ENCODE measurements around the gene FARP1.

The FARP1 gene

GRCh38 chr13:98198683-98199082 is 55.8 kb downstream of the FARP1 start:
- POLR2A ChIA-PET = no interaction called here

DNA sequence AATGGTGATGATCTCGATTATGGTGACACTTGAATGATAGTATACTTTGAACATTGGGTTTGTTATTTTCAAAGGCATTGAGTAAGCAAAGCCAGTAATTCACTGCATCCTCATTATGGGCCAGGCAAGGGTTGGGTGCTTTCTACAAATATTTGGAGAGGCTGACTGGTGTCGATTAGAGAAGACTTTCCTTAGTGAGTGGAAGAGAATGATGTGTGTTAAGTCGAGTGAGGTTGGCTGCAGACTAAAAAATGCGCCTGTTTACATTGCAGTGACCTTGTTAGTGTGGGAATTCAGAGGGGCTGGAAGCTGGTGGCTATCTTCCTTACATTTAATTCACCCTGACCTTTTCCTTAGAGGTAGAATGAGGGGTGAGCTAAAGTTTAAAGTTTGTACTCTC is 56.6 kb downstream of the FARP1 start:
- no peak overlapping the region for H3K4me3 ChIP-seq (ENCODE audit: low read depth, low read length)
- H3K36me3 ChIP-seq (ENCODE audit: control insufficient read depth in 2 of 2, insufficient read depth in 1 of 2, low read length in 2 of 2) = no peaks in the 10 kb centered on the region
- CTCF ChIA-PET = interaction anchor here (0.6 kb wide), 1 partner anchor 52 kb away, joined by 3 read pairs; no protein-coding TSS in a partner anchor
- POLR2A ChIA-PET = interaction anchor here (1.0 kb wide), 1 partner anchor 10 kb away, joined by 3 read pairs; no protein-coding TSS in a partner anchor
- H3K27ac ChIP-seq (ENCODE audit: extremely low read depth, low read depth, low read length) = no peak overlapping the region
- no peaks in the 10 kb centered on the region for H3K9me3 ChIP-seq (ENCODE audit: control insufficient read depth, insufficient read depth, low read depth, low read length)
- H3K4me1 ChIP-seq (ENCODE audit: control insufficient read depth, insufficient read depth, low read length) = peaks cover 2% of the 10 kb centered on the region; the same call in 1 of the 2 replicates
- TF ChIP-seq, protein P1, sequence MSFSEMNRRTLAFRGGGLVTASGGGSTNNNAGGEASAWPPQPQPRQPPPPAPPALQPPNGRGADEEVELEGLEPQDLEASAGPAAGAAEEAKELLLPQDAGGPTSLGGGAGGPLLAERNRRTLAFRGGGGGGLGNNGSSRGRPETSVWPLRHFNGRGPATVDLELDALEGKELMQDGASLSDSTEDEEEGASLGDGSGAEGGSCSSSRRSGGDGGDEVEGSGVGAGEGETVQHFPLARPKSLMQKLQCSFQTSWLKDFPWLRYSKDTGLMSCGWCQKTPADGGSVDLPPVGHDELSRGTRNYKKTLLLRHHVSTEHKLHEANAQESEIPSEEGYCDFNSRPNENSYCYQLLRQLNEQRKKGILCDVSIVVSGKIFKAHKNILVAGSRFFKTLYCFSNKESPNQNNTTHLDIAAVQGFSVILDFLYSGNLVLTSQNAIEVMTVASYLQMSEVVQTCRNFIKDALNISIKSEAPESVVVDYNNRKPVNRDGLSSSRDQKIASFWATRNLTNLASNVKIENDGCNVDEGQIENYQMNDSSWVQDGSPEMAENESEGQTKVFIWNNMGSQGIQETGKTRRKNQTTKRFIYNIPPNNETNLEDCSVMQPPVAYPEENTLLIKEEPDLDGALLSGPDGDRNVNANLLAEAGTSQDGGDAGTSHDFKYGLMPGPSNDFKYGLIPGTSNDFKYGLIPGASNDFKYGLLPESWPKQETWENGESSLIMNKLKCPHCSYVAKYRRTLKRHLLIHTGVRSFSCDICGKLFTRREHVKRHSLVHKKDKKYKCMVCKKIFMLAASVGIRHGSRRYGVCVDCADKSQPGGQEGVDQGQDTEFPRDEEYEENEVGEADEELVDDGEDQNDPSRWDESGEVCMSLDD (tag by site-specific recombination; IDR thresholded peaks at IDR 0.05) = no peak
- TF ChIP-seq OSR2 (tag by site-specific recombination; IDR thresholded peaks at IDR 0.05) (peak; percentile 1; the same call in 1 of the 2 replicates), ZNF24 (tag by site-specific recombination; IDR thresholded peaks at IDR 0.05) (0 out of 2 replicates have a peak, but pooled peaks have one; percentile 31), ZBTB44 (tag by site-specific recombination; IDR thresholded peaks at IDR 0.05) (peak; percentile 69)

More at GRCh38 chr13:98198683-98199082, 55.8 kb downstream of the FARP1 start:
- no peaks in the 10 kb centered on the region for H3K9me3 ChIP-seq (ENCODE audit: control insufficient read depth, insufficient read depth, low read depth, low read length)
- H3K27ac ChIP-seq (ENCODE audit: extremely low read depth, low read depth, low read length) = no peak overlapping the region
- CTCF ChIA-PET = no interaction called here
- H3K4me3 ChIP-seq (ENCODE audit: low read depth, low read length) = no peak overlapping the region
- no peaks in the 10 kb centered on the region for H3K36me3 ChIP-seq (ENCODE audit: control insufficient read depth in 2 of 2, insufficient read depth in 1 of 2, low read length in 2 of 2)
- TF ChIP-seq ZNF292 (tag by site-specific recombination; IDR thresholded peaks at IDR 0.05; ENCODE audit: borderline replicate concordance, low read depth) = no peak
- H3K4me1 ChIP-seq (ENCODE audit: control insufficient read depth, insufficient read depth, low read length) = peaks cover 2% of the 10 kb centered on the region; the same call in 1 of the 2 replicates

DNA sequence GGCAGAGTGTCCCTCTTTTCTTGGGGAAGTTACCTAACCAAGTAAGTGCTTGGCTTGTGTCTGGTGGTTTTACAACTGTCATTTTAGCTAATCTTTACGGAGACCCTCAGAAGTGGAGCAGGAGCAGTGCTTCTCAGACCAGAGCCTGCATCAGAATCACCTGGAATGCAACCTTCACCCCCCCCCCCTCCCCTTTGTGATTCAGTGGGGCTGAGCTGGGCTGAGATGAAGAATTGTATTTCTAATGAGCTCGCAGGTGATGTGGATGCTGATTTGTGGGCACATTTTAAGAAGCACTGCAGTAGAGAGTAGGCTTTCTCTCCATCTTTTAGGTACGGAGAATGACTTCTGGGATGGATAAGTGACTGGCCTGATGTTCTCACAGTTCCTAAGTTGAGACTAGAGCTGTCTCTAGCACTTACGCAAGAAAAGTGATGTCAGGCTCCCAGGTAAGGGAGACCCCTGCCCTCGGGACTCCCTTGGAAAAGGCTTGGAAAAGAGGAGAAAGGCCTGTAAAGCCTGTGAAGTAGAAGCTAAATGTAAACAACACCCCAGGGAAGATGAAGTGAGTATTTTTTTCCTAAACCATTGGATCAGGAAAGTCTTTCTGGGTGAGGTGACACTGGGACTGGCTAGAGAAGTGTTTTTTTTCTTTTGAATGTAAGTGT is 57.5 kb downstream of the FARP1 start:
- ChIA-PET CTCF (interaction anchor here (0.6 to 0.7 kb wide), 2 partner anchors 12 to 53 kb away, joined by 3 read pairs; no protein-coding TSS in a partner anchor), POLR2A (interaction anchor here (1.0 kb wide), 1 partner anchor 11 kb away, joined by 3 read pairs; no protein-coding TSS in a partner anchor)
- peaks cover 2% of the 10 kb centered on the region; the same call in 1 of the 2 replicates for H3K4me1 ChIP-seq (ENCODE audit: control insufficient read depth, insufficient read depth, low read length)
- no peaks in the 10 kb centered on the region for H3K9me3 ChIP-seq (ENCODE audit: control insufficient read depth, insufficient read depth, low read depth, low read length)
- no peak for TF ChIP-seq HOXC10 (CRISPR knock-in tag; IDR thresholded peaks at IDR 0.05)
- TF ChIP-seq ZIC2 (tag by site-specific recombination; IDR thresholded peaks at IDR 0.05) = 0 out of 2 replicates have a peak, but pooled peaks have one; percentile 10
- H3K4me3 ChIP-seq (ENCODE audit: low read depth, low read length) = no peak overlapping the region
- H3K36me3 ChIP-seq (ENCODE audit: control insufficient read depth in 2 of 2, insufficient read depth in 1 of 2, low read length in 2 of 2) = no peaks in the 10 kb centered on the region
- no peak overlapping the region for H3K27ac ChIP-seq (ENCODE audit: extremely low read depth, low read depth, low read length)

DNA sequence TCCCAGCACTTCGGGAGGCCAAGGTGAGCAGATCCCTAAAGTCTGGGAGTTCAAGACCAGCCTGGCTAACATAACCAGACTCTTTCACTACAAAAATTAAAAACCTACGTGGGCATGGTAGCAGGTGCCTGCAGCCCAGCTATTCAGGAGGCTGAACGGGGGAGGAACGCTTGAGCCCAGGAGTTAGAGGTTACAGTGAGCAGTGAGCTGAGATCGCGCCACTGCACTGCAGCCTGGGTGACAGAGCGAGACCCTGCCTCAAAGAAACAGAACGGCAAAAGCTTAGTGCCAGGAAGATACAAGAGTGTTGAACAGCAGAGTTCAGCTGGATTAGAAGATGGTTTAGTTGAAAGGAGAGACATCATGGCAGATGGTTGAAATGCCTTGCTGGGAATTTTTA is 58.3 kb downstream of the FARP1 start:
- no peaks in the 10 kb centered on the region for H3K9me3 ChIP-seq (ENCODE audit: control insufficient read depth, insufficient read depth, low read depth, low read length)
- no peak overlapping the region for H3K27ac ChIP-seq (ENCODE audit: extremely low read depth, low read depth, low read length)
- no peak overlapping the region for H3K4me3 ChIP-seq (ENCODE audit: low read depth, low read length)
- H3K4me1 ChIP-seq (ENCODE audit: control insufficient read depth, insufficient read depth, low read length) = peaks cover 2% of the 10 kb centered on the region; the same call in 1 of the 2 replicates
- ChIA-PET POLR2A (no interaction called here), CTCF (interaction anchor here (0.7 kb wide), 1 partner anchor 13 kb away, joined by 3 read pairs; no protein-coding TSS in a partner anchor)
- H3K36me3 ChIP-seq (ENCODE audit: control insufficient read depth in 2 of 2, insufficient read depth in 1 of 2, low read length in 2 of 2) = no peaks in the 10 kb centered on the region
- TF ChIP-seq AEBP2 (tag by site-specific recombination; IDR thresholded peaks at IDR 0.05; ENCODE audit: borderline replicate concordance) (no peak), ZBTB26 (tag by site-specific recombination; optimal IDR thresholded peaks at IDR 0.05) (no peak), ZNF2 (tag by site-specific recombination; IDR thresholded peaks at IDR 0.05) (no peak), ZNF544 (tag by site-specific recombination; IDR thresholded peaks at IDR 0.05) (no peak), ZNF112 (tag by site-specific recombination; IDR thresholded peaks at IDR 0.05) (no peak), ZNF768 (tag by site-specific recombination; IDR thresholded peaks at IDR 0.05) (no peak), ZNF211 (tag by site-specific recombination; IDR thresholded peaks at IDR 0.05; ENCODE audit: low read depth) (no peak), ZNF138 (tag by site-specific recombination; IDR thresholded peaks at IDR 0.05; ENCODE audit: borderline replicate concordance) (no peak), ZNF792 (tag by site-specific recombination; IDR thresholded peaks at IDR 0.05) (no peak), SCRT2 (tag by site-specific recombination; IDR thresholded peaks at IDR 0.05) (no peak), ZXDB (tag by site-specific recombination; IDR thresholded peaks at IDR 0.05) (no peak), ZFHX2 (tag by site-specific recombination; conservative IDR thresholded peaks at IDR 0.05) (no peak), GLIS2 (tag by site-specific recombination; IDR thresholded peaks at IDR 0.05) (no peak)
